Lower lobe of right lung (tissue), 2 donors: ENCODE results near the gene UBE2O. TPM values are rescaled to one million over a fixed set of nuclear protein-coding genes. Genes with fewer than 3 reads are reported as not detected.

Source experiments
- ATAC-seq, 2 donors: fragments of 200-7000 bp; cut with Tn5 transposase; one replicate each; pipeline ENCODE4 v1.9.1; 2020 to 2022; ENCODE audit warnings: mild to moderate bottlenecking in 2 of 2, moderate library complexity in 2 of 2
- DNase-seq: peaks from one replicate; pipeline ENCODE4 v3.0.0-alpha.2; 2020
- H3K27ac ChIP-seq: fragments of 200-600 bp; one replicate; pipeline ENCODE4 v1.8.0; 2022
- H3K27me3 ChIP-seq: fragments of 200-600 bp; one replicate; pipeline ENCODE4 v1.8.0; 2022; ENCODE audit warnings: low read depth
- H3K36me3 ChIP-seq: fragments of 200-600 bp; one replicate; pipeline ENCODE4 v1.8.0; 2022; ENCODE audit warnings: mild to moderate bottlenecking
- H3K4me1 ChIP-seq: fragments of 200-600 bp; one replicate; pipeline ENCODE4 v1.8.0; 2022
- H3K4me3 ChIP-seq: fragments of 200-600 bp; one replicate; pipeline ENCODE4 v1.8.0; 2022; ENCODE audit warnings: mild to moderate bottlenecking
- H3K9me3 ChIP-seq: fragments of 200-600 bp; one replicate; pipeline ENCODE4 v1.8.0; 2022
- intact Hi-C: fragments of 100-400 bp; cut with DNase I; formaldehyde crosslinking; loops from one replicate; pipeline ENCODE4 v1.11.0; 2022
- total RNA-seq: library from RNA; stranded (reverse); fragmentation: NEBNext Ultra II Directional; extraction: Animal tissue kit (Norgen Biotek cat#: 25700); gene quantifications from one replicate; pipeline ENCODE4 v1.2.1, GENCODE V29; 2021
- TF ChIP-seq, protein P1 (sequence below): fragments of 200-600 bp; IDR thresholded peaks from one replicate; pipeline ENCODE4 v1.8.0; 2022; ENCODE audit warnings: antibody characterized with exemption, mild to moderate bottlenecking
- donor health status: DM: no; HTN: yes; CAD: no; lungs with severe emphysema.

The UBE2O gene
- total RNA-seq, 1 donor from 2014 or later, result 18.2 TPM

DNA sequence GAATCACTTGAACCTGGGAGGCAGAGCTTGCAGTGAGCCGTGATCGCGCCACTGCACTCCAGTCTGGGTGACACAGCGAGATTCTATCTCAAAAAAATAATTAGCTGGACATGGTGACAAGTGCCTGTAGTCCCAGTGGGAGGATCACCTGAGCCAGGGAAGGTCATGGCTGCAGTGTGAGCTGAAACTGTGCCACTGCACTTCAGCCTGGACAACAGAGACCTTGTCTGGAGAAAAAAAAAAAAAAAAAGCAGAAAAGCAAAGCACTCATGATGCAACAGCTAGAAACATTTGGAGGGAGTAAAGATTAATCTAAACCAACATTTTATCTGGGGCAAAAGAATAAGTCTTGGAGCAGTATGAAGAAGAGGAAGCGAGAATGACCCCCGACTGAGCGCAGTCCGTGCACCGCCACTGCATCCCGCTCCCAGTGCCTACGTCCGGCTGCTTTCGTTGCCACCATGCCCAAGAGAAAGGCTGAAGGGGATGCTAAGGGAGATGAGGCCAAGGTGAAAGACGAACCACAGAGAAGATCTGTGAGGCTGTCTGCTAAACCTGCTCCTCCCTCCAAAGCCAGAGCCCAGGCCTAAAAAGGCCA is 107.5 kb downstream of the UBE2O start:
- ATAC-seq, result no peak
- Histone ChIP-seq H3K36me3 (peaks cover 64% of the 10 kb centered on the region), H3K27ac (no peak overlapping the region), H3K4me1 (no peaks in the 10 kb centered on the region), H3K4me3 (no peak overlapping the region), H3K9me3 (no peaks in the 10 kb centered on the region), H3K27me3 (no peaks in the 10 kb centered on the region)
- TF ChIP-seq, protein P1, sequence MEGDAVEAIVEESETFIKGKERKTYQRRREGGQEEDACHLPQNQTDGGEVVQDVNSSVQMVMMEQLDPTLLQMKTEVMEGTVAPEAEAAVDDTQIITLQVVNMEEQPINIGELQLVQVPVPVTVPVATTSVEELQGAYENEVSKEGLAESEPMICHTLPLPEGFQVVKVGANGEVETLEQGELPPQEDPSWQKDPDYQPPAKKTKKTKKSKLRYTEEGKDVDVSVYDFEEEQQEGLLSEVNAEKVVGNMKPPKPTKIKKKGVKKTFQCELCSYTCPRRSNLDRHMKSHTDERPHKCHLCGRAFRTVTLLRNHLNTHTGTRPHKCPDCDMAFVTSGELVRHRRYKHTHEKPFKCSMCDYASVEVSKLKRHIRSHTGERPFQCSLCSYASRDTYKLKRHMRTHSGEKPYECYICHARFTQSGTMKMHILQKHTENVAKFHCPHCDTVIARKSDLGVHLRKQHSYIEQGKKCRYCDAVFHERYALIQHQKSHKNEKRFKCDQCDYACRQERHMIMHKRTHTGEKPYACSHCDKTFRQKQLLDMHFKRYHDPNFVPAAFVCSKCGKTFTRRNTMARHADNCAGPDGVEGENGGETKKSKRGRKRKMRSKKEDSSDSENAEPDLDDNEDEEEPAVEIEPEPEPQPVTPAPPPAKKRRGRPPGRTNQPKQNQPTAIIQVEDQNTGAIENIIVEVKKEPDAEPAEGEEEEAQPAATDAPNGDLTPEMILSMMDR, result no peak
- DNase-seq, result peak; percentile 10
- intact Hi-C loops, result no loop called here

DNA sequence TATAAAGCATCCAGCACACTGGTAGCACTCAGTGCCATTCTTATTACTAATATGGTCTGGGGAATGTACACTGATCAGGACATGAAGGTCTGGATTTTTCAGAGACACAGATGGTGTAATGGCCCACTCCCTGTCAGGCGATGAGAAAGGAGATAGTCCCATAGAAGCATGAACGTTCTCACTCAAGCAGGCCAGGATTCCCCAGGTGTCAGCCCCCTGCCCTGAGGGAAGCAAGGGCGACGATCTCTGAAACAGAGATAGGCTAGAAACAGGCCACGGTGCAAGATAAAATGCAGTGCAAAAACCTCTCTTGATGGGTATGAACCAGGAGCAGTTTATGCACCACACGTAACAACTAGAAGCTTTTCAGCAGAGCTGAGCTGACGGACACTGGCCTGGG is 109.8 kb downstream of the UBE2O start:
- H3K27me3 ChIP-seq, result no peaks in the 10 kb centered on the region
- TF ChIP-seq, protein P1, result no peak
- H3K4me1 ChIP-seq, result no peaks in the 10 kb centered on the region
- H3K9me3 ChIP-seq, result no peaks in the 10 kb centered on the region
- peaks cover 59% of the 10 kb centered on the region for H3K36me3 ChIP-seq
- ATAC-seq (no peak), DNase-seq (no peak)
- intact Hi-C loops, result no loop called here
- no peak overlapping the region for H3K27ac ChIP-seq
- no peak overlapping the region for H3K4me3 ChIP-seq

DNA sequence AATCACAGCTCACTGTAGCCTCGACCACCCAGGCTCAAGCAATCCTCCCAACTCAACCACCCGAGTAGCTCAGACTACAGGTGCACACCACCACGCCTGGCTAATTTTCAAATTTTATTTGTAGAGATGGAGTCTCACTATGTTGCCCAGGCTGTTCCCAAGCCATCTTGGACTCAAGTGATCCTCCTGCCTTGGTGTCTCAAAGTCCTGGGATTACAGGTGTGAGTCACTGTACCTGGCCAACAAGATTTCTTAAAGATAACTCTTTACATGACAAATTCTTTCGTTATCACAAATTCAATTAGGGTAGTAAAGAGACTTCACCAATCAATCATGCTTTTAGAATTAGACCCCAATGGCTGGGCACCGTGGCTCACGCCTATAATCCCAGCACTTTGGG is 111.7 kb downstream of the UBE2O start:
- TF ChIP-seq, protein P1, result no peak
- H3K27ac ChIP-seq, result no peak overlapping the region
- DNase-seq (no peak), ATAC-seq (no peak)
- no peaks in the 10 kb centered on the region for H3K27me3 ChIP-seq
- H3K4me3 ChIP-seq, result no peak overlapping the region
- H3K36me3 ChIP-seq, result peaks cover 41% of the 10 kb centered on the region
- intact Hi-C loops, result no loop called here
- no peaks in the 10 kb centered on the region for H3K9me3 ChIP-seq
- H3K4me1 ChIP-seq, result no peaks in the 10 kb centered on the region

Other genes starting within 250 kb of the UBE2O start
- 2.4 TPM for gene RNF157, start 212.7 kb downstream of the UBE2O start, total RNA-seq
- gene UBALD2, start 187.8 kb downstream of the UBE2O start, total RNA-seq, result 62.7 TPM
- 4.5 TPM for gene QRICH2, start 144.9 kb downstream of the UBE2O start, total RNA-seq
- 70.4 TPM for gene PRPSAP1, start 99.2 kb downstream of the UBE2O start, total RNA-seq
- 8.2 TPM for gene SPHK1, start 68.5 kb downstream of the UBE2O start, total RNA-seq
- not detected for gene AANAT, start 14.5 kb upstream of the UBE2O start, total RNA-seq
- 47.8 TPM for gene RHBDF2, start 48.3 kb upstream of the UBE2O start, total RNA-seq
- 30.2 TPM for gene CYGB, start 84.6 kb upstream of the UBE2O start, total RNA-seq
- 8.2 TPM for gene PRCD, start 86.9 kb upstream of the UBE2O start, total RNA-seq
- 29.0 TPM for gene ST6GALNAC2, start 132.7 kb upstream of the UBE2O start, total RNA-seq
- gene ST6GALNAC1, start 190.6 kb upstream of the UBE2O start, total RNA-seq, result 16.6 TPM